Astrocyte (in vitro differentiated cells and primary cell): Measurements from ENCODE around the gene ADCK1. TPM values are rescaled to one million over a fixed set of nuclear protein-coding genes. Genes with fewer than 3 reads are reported as not detected.
A peak's percentile ranks its signal among the peaks of the same experiment; 100 is the strongest.

Experiments
- DNase-seq: peaks from one replicate; pipeline ENCODE4 v3.0.0-alpha.2; 2010; ENCODE audit warnings: low read depth
- FAIRE-seq: peaks from 2 replicates; lab custom pipeline; 2011; peaks lifted over from hg19 to GRCh38; lab: Jason Lieb, UNC
- H2AFZ ChIP-seq: 2 replicates; pipeline ENCODE4 v1.6.0; 2012; ENCODE audit warnings: low read depth, low read length, inconsistent platforms
- H3K27ac ChIP-seq: 2 replicates; pipeline ENCODE4 v1.5.1; 2011; ENCODE audit warnings: low read depth, low read length, inconsistent platforms
- H3K27me3 ChIP-seq: 2 replicates; pipeline ENCODE4 v1.6.0; 2011; ENCODE audit warnings: low read length, inconsistent platforms; ENCODE audit not compliant: insufficient read depth
- H3K36me3 ChIP-seq: 2 replicates; pipeline ENCODE4 v1.5.1; 2011; ENCODE audit warnings: low read length, inconsistent platforms; ENCODE audit not compliant: insufficient read depth
- H3K4me1 ChIP-seq: 2 replicates; pipeline ENCODE4 v1.5.1; 2011; ENCODE audit warnings: low read length, inconsistent platforms; ENCODE audit not compliant: insufficient read depth
- H3K4me2 ChIP-seq: 2 replicates; pipeline ENCODE4 v1.6.0; 2012; ENCODE audit warnings: low read length, inconsistent platforms
- H3K4me3 ChIP-seq: 2 replicates; pipeline ENCODE4 v1.5.1; 2011; ENCODE audit warnings: low read depth, mild to moderate bottlenecking, low read length, inconsistent platforms; ENCODE audit not compliant: insufficient read depth
- H3K79me2 ChIP-seq: 2 replicates; pipeline ENCODE4 v1.6.0; 2012; ENCODE audit warnings: mild to moderate bottlenecking, low read length, inconsistent platforms; ENCODE audit not compliant: insufficient read depth
- H3K9ac ChIP-seq: 2 replicates; pipeline ENCODE4 v1.6.0; 2012; ENCODE audit warnings: mild to moderate bottlenecking, low read length, inconsistent platforms
- H3K9me3 ChIP-seq: 2 replicates; pipeline ENCODE4 v1.5.1; 2012; ENCODE audit warnings: low read depth, mild to moderate bottlenecking, low read length, inconsistent platforms; ENCODE audit not compliant: insufficient read depth
- H4K20me1 ChIP-seq: 2 replicates; pipeline ENCODE4 v1.6.0; 2012; ENCODE audit warnings: low read length, inconsistent platforms; ENCODE audit not compliant: insufficient read depth
- H3K27ac Mint-ChIP-seq: one replicate; pipeline ENCODE4 v1.8.0; 2021; ENCODE audit warnings: mild to moderate bottlenecking, mixed read lengths; ENCODE audit not compliant: unreplicated experiment
- H3K27me3 Mint-ChIP-seq: one replicate; pipeline ENCODE4 v1.8.0; 2021; ENCODE audit warnings: low read depth, mixed read lengths; ENCODE audit not compliant: unreplicated experiment
- H3K36me3 Mint-ChIP-seq: one replicate; pipeline ENCODE4 v1.8.0; 2021; ENCODE audit warnings: low read depth, mixed read lengths; ENCODE audit not compliant: unreplicated experiment
- H3K4me1 Mint-ChIP-seq: one replicate; pipeline ENCODE4 v1.8.0; 2021; ENCODE audit warnings: low read depth, mixed read lengths; ENCODE audit not compliant: unreplicated experiment
- H3K4me3 Mint-ChIP-seq: one replicate; pipeline ENCODE4 v1.8.0; 2021; ENCODE audit warnings: mild to moderate bottlenecking, moderate library complexity, mixed read lengths; ENCODE audit not compliant: unreplicated experiment
- H3K9me3 Mint-ChIP-seq: one replicate; pipeline ENCODE4 v1.8.0; 2021; ENCODE audit warnings: mild to moderate bottlenecking, mixed read lengths; ENCODE audit not compliant: unreplicated experiment
- CTCF ChIP-seq: IDR thresholded peaks from 2 replicates; pipeline ENCODE4 v1.5.1; 2011; ENCODE audit warnings: low read depth, mild to moderate bottlenecking, inconsistent platforms, low read length, moderate library complexity; ENCODE audit not compliant: insufficient read depth
- EZH2 ChIP-seq: IDR thresholded peaks from 2 replicates; pipeline ENCODE4 v1.6.1; 2012; ENCODE audit warnings: mild to moderate bottlenecking, low read length, inconsistent platforms; ENCODE audit not compliant: insufficient read depth
- total RNA-seq: library from RNA; stranded (reverse); gene quantifications from 2 replicates; pipeline ENCODE4 v1.2.1, GENCODE V29; 2021

The ADCK1 gene
- total RNA-seq, 1 donor from 2014 or later = 5.8 TPM

DNA sequence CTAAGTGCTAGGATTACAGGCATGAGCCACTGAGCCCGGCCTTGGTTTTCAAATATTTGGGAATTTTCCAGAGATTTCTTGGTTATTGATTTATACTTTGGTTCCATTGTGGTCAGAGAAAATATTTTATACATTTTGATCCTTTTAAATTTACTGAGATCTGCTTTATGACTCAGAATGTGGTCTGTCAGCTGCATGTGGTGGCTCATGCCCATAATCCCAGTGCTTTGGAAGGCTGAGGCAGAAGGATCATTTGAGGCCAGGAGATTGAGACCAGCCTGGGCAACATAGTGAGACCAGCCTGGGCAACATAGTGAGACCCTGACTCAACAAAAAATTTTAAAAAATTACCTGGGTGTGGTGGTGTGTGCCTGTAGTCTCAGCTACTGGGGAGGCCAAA, 49.8 kb downstream of the ADCK1 start:
- Mint-ChIP-seq H3K27me3 (no peaks in the 10 kb centered on the region), H3K36me3 (peaks cover 7% of the 10 kb centered on the region), H3K27ac (no peak overlapping the region), H3K9me3 (no peaks in the 10 kb centered on the region), H3K4me1 (no peaks in the 10 kb centered on the region), H3K4me3 (no peak overlapping the region)
- FAIRE-seq (no peak), DNase-seq (peak; percentile 69)
- no peak overlapping the region for H3K9ac ChIP-seq
- H3K27me3 ChIP-seq = no peaks in the 10 kb centered on the region
- no peak overlapping the region for H3K4me2 ChIP-seq
- TF ChIP-seq CTCF (no peak), EZH2 (no peak)
- H4K20me1 ChIP-seq = no peaks in the 10 kb centered on the region
- no peaks in the 10 kb centered on the region for H3K9me3 ChIP-seq
- no peaks in the 10 kb centered on the region for H3K4me1 ChIP-seq
- no peak overlapping the region for H2AFZ ChIP-seq
- no peak overlapping the region for H3K27ac ChIP-seq
- no peaks in the 10 kb centered on the region for H3K36me3 ChIP-seq
- no peaks in the 10 kb centered on the region for H3K79me2 ChIP-seq
- H3K4me3 ChIP-seq = no peak overlapping the region

- no peaks in the 10 kb centered on the region for H3K9me3 Mint-ChIP-seq
- FAIRE-seq (no peak), DNase-seq (no peak)
- no peaks in the 10 kb centered on the region for H3K4me1 Mint-ChIP-seq
- H3K4me3 Mint-ChIP-seq = no peak overlapping the region
- H2AFZ ChIP-seq = no peak overlapping the region
- H3K4me1 ChIP-seq = no peaks in the 10 kb centered on the region
- no peak overlapping the region for H3K9ac ChIP-seq
- TF ChIP-seq EZH2 (no peak), CTCF (no peak)
- H3K27ac Mint-ChIP-seq = no peak overlapping the region
- no peaks in the 10 kb centered on the region for H3K36me3 Mint-ChIP-seq
- no peak overlapping the region for H3K4me3 ChIP-seq
- no peaks in the 10 kb centered on the region for H3K27me3 Mint-ChIP-seq
- no peaks in the 10 kb centered on the region for H3K36me3 ChIP-seq
- H3K79me2 ChIP-seq = no peaks in the 10 kb centered on the region
- no peaks in the 10 kb centered on the region for H4K20me1 ChIP-seq
- no peak overlapping the region for H3K4me2 ChIP-seq
- no peaks in the 10 kb centered on the region for H3K9me3 ChIP-seq
- no peaks in the 10 kb centered on the region for H3K27me3 ChIP-seq
- H3K27ac ChIP-seq = no peak overlapping the region
Measured at GRCh38 chr14:77853919-77854318, 54.0 kb downstream of the ADCK1 start.

- Mint-ChIP-seq H3K4me3 (no peak overlapping the region), H3K4me1 (no peaks in the 10 kb centered on the region), H3K27me3 (no peaks in the 10 kb centered on the region), H3K27ac (no peak overlapping the region), H3K9me3 (no peaks in the 10 kb centered on the region), H3K36me3 (no peaks in the 10 kb centered on the region)
- FAIRE-seq = no peak
- no peak overlapping the region for H2AFZ ChIP-seq
- no peak overlapping the region for H3K4me3 ChIP-seq
- no peaks in the 10 kb centered on the region for H3K4me1 ChIP-seq
- no peak for DNase-seq
- H4K20me1 ChIP-seq = peaks cover 2% of the 10 kb centered on the region
- H3K9me3 ChIP-seq = no peaks in the 10 kb centered on the region
- H3K36me3 ChIP-seq = no peaks in the 10 kb centered on the region
- no peaks in the 10 kb centered on the region for H3K79me2 ChIP-seq
- no peak for TF ChIP-seq EZH2
- no peak for TF ChIP-seq CTCF
- no peak overlapping the region for H3K27ac ChIP-seq
- no peak overlapping the region for H3K4me2 ChIP-seq
- no peak overlapping the region for H3K9ac ChIP-seq
- no peaks in the 10 kb centered on the region for H3K27me3 ChIP-seq
Measured at GRCh38 chr14:77856941-77857340, 57.0 kb downstream of the ADCK1 start.
